A549 (cell line): ENCODE measurements around the gene RNU1-2.
"Not testable (repeated sequence)": the region's sequence is repeated elsewhere in the genome, so short reads cannot be mapped to it uniquely, and the experiment has no call there.

Experiments used
- CBX8 ChIP-seq: fragments of 200-600 bp; sonication (generic); IDR thresholded peaks from 2 replicates; pipeline ENCODE4 v1.6.1; 2016
- CHD4 ChIP-seq: fragments of 200-600 bp; sonication (generic); IDR thresholded peaks from 2 replicates; pipeline ENCODE4 v1.6.1; 2016; ENCODE audit warnings: antibody characterized with exemption, mild to moderate bottlenecking, borderline replicate concordance
- KDM1A ChIP-seq: fragments of 200-600 bp; sonication (generic); IDR thresholded peaks from 2 replicates; pipeline ENCODE4 v1.6.1; 2016; ENCODE audit warnings: low read depth, mild to moderate bottlenecking
- MAFK ChIP-seq: fragments of 450-650 bp; IDR thresholded peaks from 2 replicates; pipeline ENCODE4 v1.6.1; 2014; ENCODE audit not compliant: partially characterized antibody
- MAX ChIP-seq: IDR thresholded peaks from 2 replicates; pipeline ENCODE4 v1.6.1; 2012
- MAZ ChIP-seq: fragments of 150-350 bp; IDR thresholded peaks from 2 replicates; pipeline ENCODE4 v1.6.1; 2014; ENCODE audit warnings: antibody characterized with exemption, low read depth, low read length, borderline replicate concordance
- POLR2A ChIP-seq: IDR thresholded peaks from 2 replicates; pipeline ENCODE4 v1.6.1; 2012; ENCODE audit warnings: mild to moderate bottlenecking, low read length
- RARB ChIP-seq: fragments of 250-450 bp; sonication (Bioruptor Pico); IDR thresholded peaks from 2 replicates; pipeline ENCODE4 v1.8.0; 2021; ENCODE audit warnings: mild to moderate bottlenecking, moderate library complexity
- RNF2 ChIP-seq: fragments of 200-600 bp; sonication (generic); IDR thresholded peaks from 2 replicates; pipeline ENCODE4 v1.6.1; 2016; ENCODE audit warnings: low read depth, mild to moderate bottlenecking, antibody characterized with exemption, moderate library complexity, borderline replicate concordance
- ZFP36 ChIP-seq: fragments of 450-650 bp; IDR thresholded peaks from 2 replicates; pipeline ENCODE4 v1.6.1; 2014; ENCODE audit warnings: borderline replicate concordance; ENCODE audit not compliant: partially characterized antibody
- ZNF302 ChIP-seq: fragments of 250-450 bp; sonication (Bioruptor Pico); IDR thresholded peaks from 2 replicates; pipeline ENCODE4 v1.9.0; 2021; ENCODE audit warnings: inconsistent platforms, mild to moderate bottlenecking, moderate library complexity
- TF ChIP-seq, protein P1 (sequence below): fragments of >200 bp; sonication (Bioruptor Twin); formaldehyde crosslinking; IDR thresholded peaks from 3 replicates; pipeline ENCODE4 v1.5.1; 2016
- TF ChIP-seq, protein P2 (sequence below): fragments of 200-600 bp; sonication (generic); IDR thresholded peaks from 2 replicates; pipeline ENCODE4 v1.6.1; 2016; ENCODE audit warnings: antibody characterized with exemption, mild to moderate bottlenecking, moderate library complexity

DNA sequence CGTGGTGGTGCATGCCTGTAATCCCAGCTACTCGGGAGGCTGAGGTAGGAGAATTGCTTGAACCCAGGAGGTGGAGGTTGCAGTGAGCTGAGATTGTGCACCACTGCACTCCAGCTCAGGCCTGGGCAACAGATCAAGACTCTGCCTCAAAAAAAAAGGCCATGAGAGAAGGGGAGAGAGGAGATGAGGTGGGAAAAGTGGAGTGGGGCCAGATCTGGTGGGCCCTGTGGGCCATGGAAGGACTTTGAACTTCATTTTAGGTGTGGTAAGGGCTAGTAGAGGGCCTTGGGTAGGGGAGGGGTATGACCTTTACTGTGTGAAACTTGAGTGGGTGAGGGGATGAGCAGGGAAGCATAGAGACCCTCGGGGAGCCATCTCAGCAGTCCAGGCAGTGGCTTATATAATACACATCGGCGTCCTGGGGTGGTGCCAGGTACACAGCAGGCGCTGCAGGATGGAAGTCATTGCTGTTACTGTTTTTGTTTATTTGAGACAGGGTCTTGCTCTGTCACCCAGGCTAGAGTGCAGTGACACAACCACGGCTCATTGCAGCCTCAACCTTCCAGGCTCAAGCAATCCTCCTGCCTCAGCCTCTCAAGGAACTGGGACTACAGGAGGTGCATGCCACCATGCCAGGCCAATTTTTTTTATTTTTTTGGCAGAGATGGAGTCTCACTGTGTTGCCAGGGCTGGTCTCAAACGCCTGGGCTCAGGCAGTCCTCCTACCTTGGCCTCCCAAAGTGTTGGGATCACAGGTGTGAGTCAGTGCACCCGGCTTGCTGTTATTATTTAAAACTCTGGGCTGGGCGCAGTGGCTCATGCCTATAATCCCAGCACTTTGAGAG, 20.5 kb downstream of the RNU1-2 start:
- TF ChIP-seq POLR2A; ZNF302 (CRISPR knock-in tag); MAZ; MAX; MAFK; KDM1A; RNF2; CHD4; RARB; ZFP36; CBX8: not testable (repeated sequence)
- TF ChIP-seq, protein P1, sequence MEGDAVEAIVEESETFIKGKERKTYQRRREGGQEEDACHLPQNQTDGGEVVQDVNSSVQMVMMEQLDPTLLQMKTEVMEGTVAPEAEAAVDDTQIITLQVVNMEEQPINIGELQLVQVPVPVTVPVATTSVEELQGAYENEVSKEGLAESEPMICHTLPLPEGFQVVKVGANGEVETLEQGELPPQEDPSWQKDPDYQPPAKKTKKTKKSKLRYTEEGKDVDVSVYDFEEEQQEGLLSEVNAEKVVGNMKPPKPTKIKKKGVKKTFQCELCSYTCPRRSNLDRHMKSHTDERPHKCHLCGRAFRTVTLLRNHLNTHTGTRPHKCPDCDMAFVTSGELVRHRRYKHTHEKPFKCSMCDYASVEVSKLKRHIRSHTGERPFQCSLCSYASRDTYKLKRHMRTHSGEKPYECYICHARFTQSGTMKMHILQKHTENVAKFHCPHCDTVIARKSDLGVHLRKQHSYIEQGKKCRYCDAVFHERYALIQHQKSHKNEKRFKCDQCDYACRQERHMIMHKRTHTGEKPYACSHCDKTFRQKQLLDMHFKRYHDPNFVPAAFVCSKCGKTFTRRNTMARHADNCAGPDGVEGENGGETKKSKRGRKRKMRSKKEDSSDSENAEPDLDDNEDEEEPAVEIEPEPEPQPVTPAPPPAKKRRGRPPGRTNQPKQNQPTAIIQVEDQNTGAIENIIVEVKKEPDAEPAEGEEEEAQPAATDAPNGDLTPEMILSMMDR: not testable (repeated sequence)
- TF ChIP-seq, protein P2, sequence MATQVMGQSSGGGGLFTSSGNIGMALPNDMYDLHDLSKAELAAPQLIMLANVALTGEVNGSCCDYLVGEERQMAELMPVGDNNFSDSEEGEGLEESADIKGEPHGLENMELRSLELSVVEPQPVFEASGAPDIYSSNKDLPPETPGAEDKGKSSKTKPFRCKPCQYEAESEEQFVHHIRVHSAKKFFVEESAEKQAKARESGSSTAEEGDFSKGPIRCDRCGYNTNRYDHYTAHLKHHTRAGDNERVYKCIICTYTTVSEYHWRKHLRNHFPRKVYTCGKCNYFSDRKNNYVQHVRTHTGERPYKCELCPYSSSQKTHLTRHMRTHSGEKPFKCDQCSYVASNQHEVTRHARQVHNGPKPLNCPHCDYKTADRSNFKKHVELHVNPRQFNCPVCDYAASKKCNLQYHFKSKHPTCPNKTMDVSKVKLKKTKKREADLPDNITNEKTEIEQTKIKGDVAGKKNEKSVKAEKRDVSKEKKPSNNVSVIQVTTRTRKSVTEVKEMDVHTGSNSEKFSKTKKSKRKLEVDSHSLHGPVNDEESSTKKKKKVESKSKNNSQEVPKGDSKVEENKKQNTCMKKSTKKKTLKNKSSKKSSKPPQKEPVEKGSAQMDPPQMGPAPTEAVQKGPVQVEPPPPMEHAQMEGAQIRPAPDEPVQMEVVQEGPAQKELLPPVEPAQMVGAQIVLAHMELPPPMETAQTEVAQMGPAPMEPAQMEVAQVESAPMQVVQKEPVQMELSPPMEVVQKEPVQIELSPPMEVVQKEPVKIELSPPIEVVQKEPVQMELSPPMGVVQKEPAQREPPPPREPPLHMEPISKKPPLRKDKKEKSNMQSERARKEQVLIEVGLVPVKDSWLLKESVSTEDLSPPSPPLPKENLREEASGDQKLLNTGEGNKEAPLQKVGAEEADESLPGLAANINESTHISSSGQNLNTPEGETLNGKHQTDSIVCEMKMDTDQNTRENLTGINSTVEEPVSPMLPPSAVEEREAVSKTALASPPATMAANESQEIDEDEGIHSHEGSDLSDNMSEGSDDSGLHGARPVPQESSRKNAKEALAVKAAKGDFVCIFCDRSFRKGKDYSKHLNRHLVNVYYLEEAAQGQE: not testable (repeated sequence)
